ENCODE measurements around the gene CEP19.
A peak's percentile ranks its signal among the peaks of the same experiment; 100 is the strongest.
"Not testable (repeated sequence)": the region's sequence is repeated elsewhere in the genome, so short reads cannot be mapped to it uniquely, and the experiment has no call there.

The CEP19 gene

DNA sequence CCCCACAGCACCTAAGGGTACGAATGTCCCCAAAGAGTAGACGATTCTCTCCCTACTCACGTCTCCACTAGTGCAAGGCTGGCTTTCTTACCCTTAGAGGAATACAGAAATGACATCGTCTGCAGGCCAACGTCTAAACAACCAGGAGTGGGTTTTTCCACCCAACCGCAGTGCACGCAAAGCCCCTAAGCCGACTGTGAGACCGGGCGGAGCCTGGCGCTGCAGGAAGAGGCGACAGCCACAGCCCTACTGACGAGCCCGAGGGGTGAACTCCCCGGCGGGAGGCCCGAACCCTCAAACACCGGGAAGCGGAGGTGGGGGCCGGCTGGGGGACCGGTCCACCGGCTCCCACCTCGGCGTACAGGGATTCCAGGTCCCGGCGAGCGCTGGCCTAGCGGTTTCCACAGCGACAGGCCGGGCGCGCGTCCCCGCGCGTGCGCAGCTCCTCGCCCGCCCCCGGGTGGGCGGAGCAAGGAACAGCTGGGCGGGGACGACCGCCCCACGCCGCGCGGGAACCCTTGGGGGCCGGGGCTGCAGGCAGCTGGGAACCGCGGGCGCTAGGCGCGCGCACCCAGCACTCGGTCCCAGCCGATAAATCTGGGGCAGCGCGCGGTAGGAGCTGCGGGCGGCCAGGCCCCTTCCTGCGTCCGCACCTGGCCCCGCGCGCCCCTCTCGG is at the start of gene CEP19, which contains the start of gene PIGX:
CEP19 (minus strand) TSS at position 413 of the 676 bp plus-strand sequence. CDS start 3,593 bp downstream, outside the sequence.
PIGX (plus strand) TSS at position 540 of the 676 bp plus-strand sequence.
- H3K36me3 Mint-ChIP-seq, result peaks cover 8% of the 10 kb centered on the region
- H3K4me3 Mint-ChIP-seq, result peak within 1 kb of the TSS; percentile 89
- ATAC-seq, result peak; percentile 91
- peak within 1 kb of the TSS; percentile 99 for H3K27ac Mint-ChIP-seq
- H3K4me1 Mint-ChIP-seq, result peaks cover 18% of the 10 kb centered on the region
- H3K9me3 Mint-ChIP-seq, result no peaks in the 10 kb centered on the region
- H3K27me3 Mint-ChIP-seq, result no peaks in the 10 kb centered on the region

GRCh38 chr3:196757876-196758739 is 46.1 kb upstream of the CEP19 start:
- H3K9me3 Mint-ChIP-seq, result peaks cover 7% of the 10 kb centered on the region
- H3K4me3 Mint-ChIP-seq, result no peak overlapping the region
- ATAC-seq, result peak; percentile 56
- no peaks in the 10 kb centered on the region for H3K27me3 Mint-ChIP-seq
- peak overlapping the region; percentile 59 for H3K27ac Mint-ChIP-seq
- peaks cover 40% of the 10 kb centered on the region for H3K4me1 Mint-ChIP-seq
- H3K36me3 Mint-ChIP-seq, result peaks cover 71% of the 10 kb centered on the region

DNA sequence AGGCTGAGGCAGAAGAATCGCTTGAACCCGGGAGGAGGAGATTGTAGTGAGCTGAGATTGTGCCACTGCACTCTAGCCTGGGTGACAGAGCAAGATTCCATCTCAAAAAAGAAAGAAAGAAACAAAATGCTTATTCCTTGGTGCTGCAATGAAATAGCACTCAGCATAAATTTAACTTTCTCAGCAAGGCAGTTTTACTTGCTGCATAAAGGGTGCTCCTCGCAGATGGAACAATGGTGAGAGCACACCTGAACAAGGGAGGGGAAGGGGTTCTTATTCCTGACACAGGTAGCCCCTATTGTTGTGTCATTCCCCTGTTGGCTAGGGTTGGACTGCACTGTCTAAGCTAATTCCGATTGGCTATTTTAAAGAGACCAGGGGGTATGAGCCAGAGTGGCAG is 44.7 kb upstream of the CEP19 start:
- Mint-ChIP-seq H3K36me3 (peaks cover 70% of the 10 kb centered on the region), H3K4me3 (no peak overlapping the region), H3K4me1 (peaks cover 39% of the 10 kb centered on the region), H3K27me3 (no peaks in the 10 kb centered on the region), H3K9me3 (peaks cover 7% of the 10 kb centered on the region), H3K27ac (no peak overlapping the region)
- ATAC-seq, result no peak

DNA sequence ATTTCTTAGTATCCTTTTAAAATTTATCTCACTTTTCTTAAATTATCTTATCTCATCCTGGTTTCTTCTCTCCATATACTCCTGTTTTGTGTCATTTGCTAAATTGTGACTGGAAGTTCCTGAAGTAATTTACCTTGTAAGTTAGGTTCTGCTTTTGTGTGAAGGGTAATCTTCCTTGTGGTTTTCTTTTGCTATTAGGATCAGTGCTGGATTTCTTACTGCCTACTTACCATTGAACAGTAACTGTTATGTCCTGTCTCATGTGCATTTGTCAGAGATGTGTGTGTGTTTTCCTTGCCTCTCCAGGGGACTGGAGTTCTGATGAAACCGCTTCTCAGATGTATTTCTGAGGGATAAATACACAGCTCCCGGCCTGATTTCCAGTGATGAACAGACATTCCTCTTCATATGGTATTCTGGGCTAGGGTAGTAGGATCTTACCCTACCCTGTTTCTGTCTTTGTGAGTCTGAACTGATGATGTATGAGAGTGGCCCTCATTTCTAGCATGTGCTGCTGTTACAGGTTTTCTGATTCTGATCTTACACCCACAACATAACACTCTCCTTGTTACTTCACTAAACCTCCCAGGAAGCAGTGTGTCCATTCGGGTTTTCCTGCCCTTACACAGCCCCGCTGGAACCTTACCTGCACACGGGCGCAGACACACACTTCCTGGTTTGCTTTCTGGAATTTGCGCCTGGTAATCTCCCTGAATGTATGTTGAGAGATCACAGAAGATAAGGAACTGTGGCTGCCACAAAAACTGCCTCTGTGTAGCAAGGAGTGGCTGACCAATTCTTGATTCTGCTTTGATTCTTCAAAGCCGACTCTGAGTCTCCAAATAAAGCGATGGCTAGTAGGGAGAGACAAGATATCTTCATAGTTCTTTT is 42.3 kb upstream of the CEP19 start:
- peak overlapping the region; percentile 25 for H3K27ac Mint-ChIP-seq
- H3K36me3 Mint-ChIP-seq, result peaks cover 71% of the 10 kb centered on the region
- H3K4me3 Mint-ChIP-seq, result no peak overlapping the region
- H3K9me3 Mint-ChIP-seq, result peaks cover 7% of the 10 kb centered on the region
- H3K27me3 Mint-ChIP-seq, result no peaks in the 10 kb centered on the region
- ATAC-seq, result no peak
- peaks cover 48% of the 10 kb centered on the region for H3K4me1 Mint-ChIP-seq

DNA sequence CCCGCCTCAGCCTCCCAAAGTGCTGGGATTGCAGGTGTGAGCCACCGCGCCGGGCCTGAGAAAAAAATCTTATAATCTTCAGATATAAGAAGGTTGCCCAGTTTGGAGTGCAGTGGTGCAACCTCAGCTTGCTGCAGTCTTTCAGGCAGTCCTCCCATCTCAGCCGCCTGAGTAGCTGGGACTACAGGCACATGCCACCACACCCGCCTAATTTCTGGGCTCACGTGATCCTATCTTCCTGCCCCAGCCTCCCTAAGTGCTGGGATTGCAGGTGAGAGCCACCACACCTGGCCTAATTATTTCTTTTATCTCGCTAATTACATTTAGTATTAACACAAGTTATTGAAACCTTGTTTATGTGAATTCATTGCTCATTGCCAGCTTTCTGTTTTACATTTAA is 41.2 kb upstream of the CEP19 start:
- peaks cover 81% of the 10 kb centered on the region for H3K36me3 Mint-ChIP-seq
- H3K27me3 Mint-ChIP-seq, result no peaks in the 10 kb centered on the region
- no peak overlapping the region for H3K4me3 Mint-ChIP-seq
- no peak overlapping the region for H3K27ac Mint-ChIP-seq
- ATAC-seq, result no peak
- H3K4me1 Mint-ChIP-seq, result peaks cover 56% of the 10 kb centered on the region
- peaks cover 10% of the 10 kb centered on the region for H3K9me3 Mint-ChIP-seq

DNA sequence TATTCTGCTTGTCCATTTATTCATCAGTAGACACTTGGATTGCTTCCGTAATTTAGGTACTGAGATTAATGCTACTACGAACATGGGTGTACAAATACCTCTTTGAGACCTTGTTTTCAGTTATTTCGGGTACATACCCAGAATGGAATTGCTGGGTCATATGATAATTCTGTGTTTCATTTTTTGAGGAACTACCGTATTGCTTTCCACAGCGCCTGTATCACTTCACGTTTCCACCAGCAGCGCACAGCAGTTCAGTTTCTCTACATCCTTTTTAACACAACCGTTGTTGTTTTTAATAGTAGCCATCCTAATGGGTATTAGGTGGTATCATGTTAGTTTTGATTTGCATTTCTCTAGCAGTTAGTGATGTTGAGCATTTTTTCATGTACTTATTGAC is 37.1 kb upstream of the CEP19 start:
- ATAC-seq, result peak; percentile 92
- Mint-ChIP-seq H3K27ac (peak overlapping the region; percentile 77), H3K27me3 (no peaks in the 10 kb centered on the region), H3K9me3 (peaks cover 5% of the 10 kb centered on the region), H3K36me3 (peaks cover 49% of the 10 kb centered on the region), H3K4me1 (peaks cover 52% of the 10 kb centered on the region), H3K4me3 (peak overlapping the region; percentile 61)

DNA sequence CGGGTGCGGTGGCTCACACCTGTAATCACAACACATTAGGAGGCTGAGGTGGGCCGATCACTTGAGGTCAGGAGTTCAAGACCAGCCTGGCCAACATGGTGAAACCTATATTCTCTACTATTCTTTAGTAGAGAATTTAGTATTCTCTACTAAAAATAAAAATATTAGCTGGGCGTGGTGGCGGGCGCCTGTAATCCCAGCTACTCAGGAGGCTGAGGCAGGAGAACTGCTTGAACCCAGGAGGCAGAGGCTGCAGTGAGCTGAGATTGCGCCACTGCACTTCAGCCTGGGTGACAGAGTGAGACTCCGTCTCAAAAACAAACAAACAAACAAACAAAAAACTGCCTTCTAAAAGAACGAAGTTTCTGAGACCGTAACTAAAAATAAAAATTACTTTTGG is 31.5 kb upstream of the CEP19 start:
- Mint-ChIP-seq H3K36me3 (peaks cover 17% of the 10 kb centered on the region), H3K4me1 (peaks cover 30% of the 10 kb centered on the region)
- H3K27ac Mint-ChIP-seq, ATAC-seq, H3K4me3 Mint-ChIP-seq, H3K9me3 Mint-ChIP-seq, H3K27me3 Mint-ChIP-seq: not testable (repeated sequence)

GRCh38 chr3:196741249-196741889 is 29.3 kb upstream of the CEP19 start:
- H3K9me3 Mint-ChIP-seq, result peaks cover 3% of the 10 kb centered on the region
- no peak for ATAC-seq
- H3K4me3 Mint-ChIP-seq, result peak overlapping the region; percentile 100
- H3K36me3 Mint-ChIP-seq, result peaks cover 22% of the 10 kb centered on the region
- peak overlapping the region; percentile 96 for H3K27ac Mint-ChIP-seq
- no peaks in the 10 kb centered on the region for H3K27me3 Mint-ChIP-seq
- H3K4me1 Mint-ChIP-seq, result peaks cover 20% of the 10 kb centered on the region

GRCh38 chr3:196740481-196741248 is 28.6 kb upstream of the CEP19 start:
- peaks cover 20% of the 10 kb centered on the region for H3K4me1 Mint-ChIP-seq
- no peaks in the 10 kb centered on the region for H3K27me3 Mint-ChIP-seq

DNA sequence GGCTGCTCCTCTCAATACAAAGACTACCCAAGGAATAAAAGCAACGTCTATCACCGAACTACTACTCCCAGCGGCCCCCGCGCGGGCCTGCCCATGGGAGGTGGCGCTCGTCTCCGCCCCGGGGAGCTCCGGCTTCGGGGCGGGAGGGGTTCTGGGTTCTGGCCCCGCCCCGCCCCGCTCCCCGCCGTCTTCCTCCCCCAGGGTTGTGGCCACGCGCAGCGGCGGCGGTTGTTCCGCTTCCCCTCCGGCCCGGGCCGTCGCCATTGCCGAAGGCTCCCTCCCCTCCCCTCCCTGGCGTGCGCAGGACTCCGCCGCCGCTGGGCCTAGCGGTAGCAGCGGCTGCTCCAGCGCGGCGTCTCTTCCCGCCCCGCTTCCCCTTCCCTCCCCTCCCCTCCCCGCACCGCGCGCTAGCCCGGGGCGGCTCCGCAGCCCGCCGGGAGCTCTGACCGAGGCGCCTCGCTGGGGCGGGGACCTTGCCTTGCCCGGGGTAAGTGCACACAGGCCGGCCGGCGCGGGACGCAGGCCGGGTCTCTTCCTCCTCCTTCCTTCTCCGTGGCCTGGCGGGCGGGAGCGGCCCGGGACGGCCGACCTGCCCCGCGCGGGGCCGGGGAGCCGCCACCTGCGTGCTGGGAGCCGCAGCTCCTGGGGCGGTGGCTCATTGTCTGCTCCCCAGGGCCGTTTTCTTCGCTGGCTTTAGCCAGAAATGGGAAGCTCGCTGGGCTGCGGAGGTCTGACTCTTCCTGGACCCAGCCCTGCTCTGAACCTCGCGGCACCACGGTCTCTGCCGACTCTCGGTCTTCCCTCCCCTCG is 27.8 kb upstream of the CEP19 start, which contains the start of gene PAK2:
PAK2 (plus strand) TSS at position 187 of the 810 bp plus-strand sequence. CDS start 42,790 bp downstream, outside the sequence.
- Mint-ChIP-seq H3K36me3 (peaks cover 22% of the 10 kb centered on the region), H3K4me1 (peaks cover 14% of the 10 kb centered on the region), H3K27ac (peak within 1 kb of the TSS; percentile 96), H3K4me3 (peak within 1 kb of the TSS; percentile 100), H3K9me3 (peaks cover 3% of the 10 kb centered on the region), H3K27me3 (no peaks in the 10 kb centered on the region)
- ATAC-seq, result peak; percentile 96

More at GRCh38 chr3:196740481-196741248, 28.6 kb upstream of the CEP19 start:
- Mint-ChIP-seq H3K36me3 (peaks cover 18% of the 10 kb centered on the region), H3K27ac (peak overlapping the region; percentile 96), H3K4me3 (peak overlapping the region; percentile 100), H3K9me3 (peaks cover 3% of the 10 kb centered on the region)
- ATAC-seq, result no peak

- no peak overlapping the region for H3K4me3 Mint-ChIP-seq
- peaks cover 28% of the 10 kb centered on the region for H3K36me3 Mint-ChIP-seq
- H3K27ac Mint-ChIP-seq, result no peak overlapping the region
- H3K4me1 Mint-ChIP-seq, result peaks cover 14% of the 10 kb centered on the region
- ATAC-seq, result no peak
- no peaks in the 10 kb centered on the region for H3K27me3 Mint-ChIP-seq
- H3K9me3 Mint-ChIP-seq, result peaks cover 3% of the 10 kb centered on the region
Observed at GRCh38 chr3:196737655-196738054, 25.6 kb upstream of the CEP19 start.

- Mint-ChIP-seq H3K27me3 (no peaks in the 10 kb centered on the region), H3K4me1 (peaks cover 13% of the 10 kb centered on the region), H3K9me3 (peaks cover 3% of the 10 kb centered on the region), H3K36me3 (peaks cover 28% of the 10 kb centered on the region), H3K27ac (no peak overlapping the region), H3K4me3 (no peak overlapping the region)
- no peak for ATAC-seq
Observed at GRCh38 chr3:196736670-196737374, 24.8 kb upstream of the CEP19 start.

DNA sequence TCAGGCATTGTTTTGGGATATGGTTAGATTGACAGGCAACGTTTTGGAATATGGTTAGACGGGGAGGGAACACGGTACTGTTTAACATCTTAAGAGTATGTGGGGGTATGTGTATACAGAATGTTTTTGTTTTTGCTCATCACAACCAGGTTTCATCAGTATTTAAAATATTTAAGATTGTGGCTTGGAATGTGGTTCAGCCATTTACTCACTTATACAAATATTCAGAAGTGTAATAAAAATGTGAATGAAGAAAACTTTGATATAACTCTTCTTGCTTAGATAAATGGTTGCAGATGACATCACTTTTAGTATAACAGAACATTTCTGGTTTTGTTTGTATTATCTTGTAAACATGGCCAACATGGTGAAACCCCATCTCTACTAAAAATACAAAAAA is 23.7 kb upstream of the CEP19 start:
- Mint-ChIP-seq H3K4me3 (no peak overlapping the region), H3K9me3 (peaks cover 3% of the 10 kb centered on the region), H3K27me3 (no peaks in the 10 kb centered on the region), H3K27ac (no peak overlapping the region), H3K36me3 (peaks cover 23% of the 10 kb centered on the region), H3K4me1 (peaks cover 3% of the 10 kb centered on the region)
- ATAC-seq, result no peak

Measured in stimulated activated memory B cell treated with anti-CD40 and anti-IgM and Interleukin-4, amounts not matched to agents 10 μg/mL and 1 μg/mL and 100 μg/mL, for 72 hours (primary cell).